ENCODE measurements around the gene PALM3.
"Not testable (repeated sequence)": the region's sequence is repeated elsewhere in the genome, so short reads cannot be mapped to it uniquely, and the experiment has no call there.

DNA sequence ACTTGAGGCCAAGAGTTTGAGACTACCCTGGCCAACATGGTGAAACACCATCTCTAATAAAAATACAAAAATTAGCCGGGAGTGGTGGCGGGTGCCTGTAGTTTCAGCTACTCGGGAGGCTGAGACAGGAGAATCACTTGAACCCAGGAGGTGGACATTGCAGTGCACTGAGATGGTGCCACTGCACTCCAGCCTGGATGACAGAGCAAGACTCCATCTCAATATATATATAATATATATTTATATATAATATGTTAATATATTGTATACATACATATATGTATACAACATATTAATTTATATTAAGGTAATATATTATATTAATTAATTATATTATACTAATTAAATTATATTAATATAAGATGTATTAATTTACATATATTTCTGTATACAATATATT, 42.1 kb downstream of the PALM3 start:
- not testable (repeated sequence) for TF ChIP-seq POLR2A (IDR thresholded peaks at IDR 0.05; ENCODE audit: low read depth, low read length); POLR2AphosphoS5 (IDR thresholded peaks at IDR 0.05; ENCODE audit: low read depth, low read length); TAF1 (IDR thresholded peaks at IDR 0.05; ENCODE audit: borderline replicate concordance, low read depth, low read length)

Measured in GM12892 (cell line).